Measurements from ENCODE around the gene DOCK2. TPM values are rescaled to one million over a fixed set of nuclear protein-coding genes. Genes with fewer than 3 reads are reported as not detected.

DOCK2 gene
- total and polyA plus RNA-seq, 12 donors: 3.3 to 59.5 (median 21.0) TPM

GRCh38 chr5:169637549-169638121, 560 bp downstream of the DOCK2 start:
- H3K4me3 ChIP-seq: peak overlapping the region in 1 of 4 donors; percentile 48
- peak overlapping the region in 4 of 5 donors; percentile 34 to 91 (median 41) for H3K27ac ChIP-seq
- no peaks in the 10 kb centered on the region for H3K36me3 ChIP-seq (replicated peaks in 1 of 2)
- H3K27me3 ChIP-seq: peaks cover 16% of the 10 kb centered on the region
- no peaks in the 10 kb centered on the region for H3K9me3 ChIP-seq (replicated peaks in 1 of 3)
- peak in 1 of 7 donors; percentile 12 for DNase-seq
- H3K4me1 ChIP-seq (replicated peaks in 1 of 2): peaks cover 0 to 3% of the 10 kb centered on the region in 2 donors
- TF ChIP-seq, protein P1, sequence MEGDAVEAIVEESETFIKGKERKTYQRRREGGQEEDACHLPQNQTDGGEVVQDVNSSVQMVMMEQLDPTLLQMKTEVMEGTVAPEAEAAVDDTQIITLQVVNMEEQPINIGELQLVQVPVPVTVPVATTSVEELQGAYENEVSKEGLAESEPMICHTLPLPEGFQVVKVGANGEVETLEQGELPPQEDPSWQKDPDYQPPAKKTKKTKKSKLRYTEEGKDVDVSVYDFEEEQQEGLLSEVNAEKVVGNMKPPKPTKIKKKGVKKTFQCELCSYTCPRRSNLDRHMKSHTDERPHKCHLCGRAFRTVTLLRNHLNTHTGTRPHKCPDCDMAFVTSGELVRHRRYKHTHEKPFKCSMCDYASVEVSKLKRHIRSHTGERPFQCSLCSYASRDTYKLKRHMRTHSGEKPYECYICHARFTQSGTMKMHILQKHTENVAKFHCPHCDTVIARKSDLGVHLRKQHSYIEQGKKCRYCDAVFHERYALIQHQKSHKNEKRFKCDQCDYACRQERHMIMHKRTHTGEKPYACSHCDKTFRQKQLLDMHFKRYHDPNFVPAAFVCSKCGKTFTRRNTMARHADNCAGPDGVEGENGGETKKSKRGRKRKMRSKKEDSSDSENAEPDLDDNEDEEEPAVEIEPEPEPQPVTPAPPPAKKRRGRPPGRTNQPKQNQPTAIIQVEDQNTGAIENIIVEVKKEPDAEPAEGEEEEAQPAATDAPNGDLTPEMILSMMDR (IDR thresholded peaks at IDR 0.05): no peak
- no peak for TF ChIP-seq POLR2A (IDR thresholded peaks at IDR 0.05)
- intact Hi-C loops (cut with DNase I): no loop called here
- 18 to 60% (median 28%) methylated on average over 3 to 18 of the region's 18 CpGs for WGBS, 4 donors

DNA sequence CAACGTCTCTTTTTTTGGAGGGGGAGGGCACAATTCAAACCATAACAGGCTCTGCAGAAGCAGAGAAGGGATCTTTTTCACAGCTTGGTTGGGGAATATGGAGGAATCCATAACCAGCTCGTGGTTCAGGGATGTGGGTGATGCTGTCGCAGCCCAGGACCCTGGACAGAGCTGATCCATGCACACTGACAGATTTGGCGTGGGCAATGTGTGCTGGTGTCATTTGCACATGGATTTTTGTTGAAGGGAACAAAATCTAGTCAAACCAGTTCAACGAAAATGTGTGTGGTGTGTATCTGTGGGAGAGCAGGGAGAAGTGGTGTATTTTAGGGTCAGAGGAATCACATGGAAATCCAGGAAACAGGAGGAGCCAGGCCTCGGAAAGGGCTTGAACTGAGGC, 4.2 kb downstream of the DOCK2 start:
- TF ChIP-seq, protein P1 (IDR thresholded peaks at IDR 0.05): no peak
- no peak for TF ChIP-seq POLR2A (IDR thresholded peaks at IDR 0.05)
- DNase-seq: no peak
- H3K27me3 ChIP-seq: peaks cover 14% of the 10 kb centered on the region
- no peak overlapping the region for H3K27ac ChIP-seq
- H3K4me1 ChIP-seq (replicated peaks in 1 of 2): peaks cover 0 to 3% of the 10 kb centered on the region in 2 donors
- intact Hi-C loops (cut with DNase I): no loop called here
- H3K4me3 ChIP-seq: no peak overlapping the region
- WGBS, 4 donors: 20 to 35% (median 30%) methylated on average over 6 of the region's 6 CpGs
- H3K36me3 ChIP-seq (replicated peaks in 1 of 2): no peaks in the 10 kb centered on the region
- no peaks in the 10 kb centered on the region for H3K9me3 ChIP-seq (replicated peaks in 1 of 3)

- no peak overlapping the region for H3K27ac ChIP-seq
- no peaks in the 10 kb centered on the region for H3K36me3 ChIP-seq (replicated peaks in 1 of 2)
- no peak overlapping the region for H3K4me3 ChIP-seq
- intact Hi-C loops (cut with DNase I): no loop called here
- H3K9me3 ChIP-seq (replicated peaks in 1 of 3): no peaks in the 10 kb centered on the region
- no peak for TF ChIP-seq POLR2A (IDR thresholded peaks at IDR 0.05)
- TF ChIP-seq, protein P1 (IDR thresholded peaks at IDR 0.05): no peak
- no peak for DNase-seq
- H3K27me3 ChIP-seq: no peaks in the 10 kb centered on the region
- H3K4me1 ChIP-seq (replicated peaks in 1 of 2): no peaks in the 10 kb centered on the region
- 78 to 89% (median 81%) methylated on average over 3 of the region's 3 CpGs for WGBS, 4 donors
These were observed 9.8 kb downstream of the DOCK2 start for GRCh38 chr5:169646856-169647255.

DNA sequence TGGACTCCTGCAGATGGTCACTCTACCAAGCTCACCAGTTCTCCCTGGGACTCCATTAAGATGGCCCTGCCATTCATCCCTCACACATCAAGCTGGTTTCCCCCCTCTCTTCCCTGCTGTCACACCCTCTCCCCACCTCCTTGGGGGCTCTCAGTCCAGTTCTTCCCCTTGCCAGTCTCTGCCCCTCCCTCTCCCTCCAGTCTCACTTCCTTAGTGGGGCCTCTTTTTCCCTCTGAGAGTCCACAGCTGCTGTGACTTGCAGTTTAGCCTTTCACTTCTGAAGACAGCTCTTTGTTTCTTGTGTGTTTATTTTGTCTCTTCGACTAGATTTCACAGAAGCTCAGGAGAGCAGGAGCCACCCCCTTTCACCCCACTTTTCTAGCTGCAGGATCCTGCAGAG, 10.5 kb downstream of the DOCK2 start:
- no peaks in the 10 kb centered on the region for H3K36me3 ChIP-seq (replicated peaks in 1 of 2)
- H3K27ac ChIP-seq: peak overlapping the region in 1 of 5 donors; percentile 44
- H3K4me3 ChIP-seq: no peak overlapping the region
- 6 to 8% (median 6%) methylated on average over 1 of the region's 1 CpG for WGBS, 4 donors
- no peak for TF ChIP-seq POLR2A (IDR thresholded peaks at IDR 0.05)
- no peaks in the 10 kb centered on the region for H3K27me3 ChIP-seq
- DNase-seq: no peak
- H3K9me3 ChIP-seq (replicated peaks in 1 of 3): no peaks in the 10 kb centered on the region
- intact Hi-C loops (cut with DNase I): no loop called here
- H3K4me1 ChIP-seq (replicated peaks in 1 of 2): no peaks in the 10 kb centered on the region

- intact Hi-C loops (cut with DNase I): no loop called here
- Histone ChIP-seq H3K27me3 (no peaks in the 10 kb centered on the region), H3K9me3 (replicated peaks in 1 of 3) (no peaks in the 10 kb centered on the region), H3K4me1 (replicated peaks in 1 of 2) (no peaks in the 10 kb centered on the region), H3K4me3 (no peak overlapping the region), H3K36me3 (replicated peaks in 1 of 2) (no peaks in the 10 kb centered on the region), H3K27ac (peak overlapping the region in 1 of 5 donors; percentile 44)
- 60 to 70% (median 65%) methylated on average over 9 to 13 of the region's 13 CpGs for WGBS, 4 donors
- DNase-seq: no peak
- TF ChIP-seq POLR2A (IDR thresholded peaks at IDR 0.05): no peak
- TF ChIP-seq, protein P1 (IDR thresholded peaks at IDR 0.05): no peak
These were observed 11.7 kb downstream of the DOCK2 start for GRCh38 chr5:169648725-169649310.

Data from adrenal gland (tissue), 12 donors.